K562 (cell line): Measurements from ENCODE around the gene CMSS1. TPM values are rescaled to one million over a fixed set of nuclear protein-coding genes. Genes with fewer than 3 reads are reported as not detected.

Source experiments
- COPS2 ChIP-seq: fragments of 450-650 bp; conservative IDR thresholded peaks from 2 replicates; pipeline ENCODE4 v1.6.1; 2016; ENCODE audit warnings: mild to moderate bottlenecking, moderate library complexity
- IRF1 ChIP-seq: sonication (generic); formaldehyde crosslinking; IDR thresholded peaks from 2 replicates; pipeline ENCODE4 v1.8.0; 2022; ENCODE audit warnings: missing genetic modification reagents, mild to moderate bottlenecking, borderline replicate concordance
- LARP7 ChIP-seq: fragments of 450-650 bp; IDR thresholded peaks from 2 replicates; pipeline ENCODE4 v1.6.1; 2016
- MYNN ChIP-seq, 2 experiments: sonication (generic); formaldehyde crosslinking in 1 of 2; IDR thresholded peaks; 2 replicates each; pipeline versions ENCODE4 v1.5.0 to v1.6.1; 2016 to 2020; ENCODE audit warnings: antibody characterized with exemption in 1 of 2, missing genetic modification reagents in 1 of 2
- PATZ1 ChIP-seq: fragments of 250-450 bp; sonication (Bioruptor Pico); IDR thresholded peaks from 2 replicates; pipeline ENCODE4 v1.5.0; 2020; ENCODE audit warnings: mild to moderate bottlenecking, borderline replicate concordance
- PPARD ChIP-seq: fragments of 250-450 bp; sonication (Bioruptor Pico); IDR thresholded peaks from 2 replicates; pipeline ENCODE4 v1.8.0; 2022; ENCODE audit warnings: inconsistent platforms, mild to moderate bottlenecking, moderate library complexity
- SIN3B ChIP-seq: fragments of 450-650 bp; IDR thresholded peaks from 2 replicates; pipeline ENCODE4 v1.6.1; 2017; ENCODE audit warnings: low read depth, mild to moderate bottlenecking, moderate library complexity
- ZBTB40 ChIP-seq, 2 experiments: fragments of 450-650 bp in 1 of 2; sonication (generic) in 1 of 2; formaldehyde crosslinking in 1 of 2; IDR thresholded peaks; 2 replicates each; pipeline versions ENCODE4 v1.7.1 to v1.9.0; 2016 to 2022; ENCODE audit warnings: inconsistent platforms in 1 of 2, mild to moderate bottlenecking in 1 of 2, missing genetic modification reagents in 1 of 2
- ZNF212 ChIP-seq: fragments of 450-650 bp; formaldehyde crosslinking; IDR thresholded peaks from 2 replicates; pipeline ENCODE4 v1.4.0; 2020; ENCODE audit warnings: mild to moderate bottlenecking
- polyA plus RNA-seq, 8 experiments: library from polyadenylated mRNA; depleted of rRNA in 4 of 8; stranded (reverse) in 5 of 8; unstranded in 3 of 8; fragments of >200 nt; fragmentation: Nextera tagmentation in 2 of 8; fragmentation: Illumina TruSeq in 1 of 8; extraction: Ambion mirVana in 2 of 8; extraction: Trizol in 1 of 8; gene quantifications; 2 replicates each; pipeline versions ENCODE4 v1.2.1 to v1.2.3, GENCODE V29; 2011 to 2014; ENCODE audit warnings: inconsistent platforms in 1 of 8, missing spikeins in 1 of 8
- total RNA-seq, 7 experiments: library from RNA; depleted of rRNA in 6 of 7; stranded (reverse); fragments of >200 nt in 6 of 7; fragmentation: Illumina TruSeq in 2 of 7; extraction: Trizol in 2 of 7; gene quantifications; 2 replicates each; pipeline versions ENCODE4 v1.2.1 to v1.2.3, GENCODE V29; 2011 to 2021; ENCODE audit warnings: low replicate concordance in 1 of 7

CMSS1 gene
- total and polyA plus RNA-seq, 9 of the 15 experiments (the other 6 are each of a cell fraction or from before 2014, with no cell fraction given), result 46.9 to 109 (median 72.3) TPM

GRCh38 chr3:99933971-99934750 is 116.5 kb downstream of the CMSS1 start (continued):
- TF ChIP-seq ZBTB40 (IDR thresholded peaks at IDR 0.05) (no peak), ZBTB40 (CRISPR knock-in tag; IDR thresholded peaks at IDR 0.05) (no peak), MYNN (IDR thresholded peaks at IDR 0.05) (no peak), MYNN (CRISPR knock-in tag; IDR thresholded peaks at IDR 0.05) (no peak), PPARD (CRISPR knock-in tag) (no peak), SIN3B (no peak), COPS2 (no peak), ZNF212 (CRISPR knock-in tag) (no peak), PATZ1 (CRISPR knock-in tag) (no peak), LARP7 (no peak), IRF1 (CRISPR knock-in tag) (no peak)
